DND-41 (cell line): ENCODE results near the gene MPL.
"Not testable (repeated sequence)": the region's sequence is repeated elsewhere in the genome, so short reads cannot be mapped to it uniquely, and the experiment has no call there.

Source experiments
- ATAC-seq: fragments of 200-7000 bp; cut with Tn5 transposase; 3 replicates; pipeline ENCODE4 v1.9.1; 2021; ENCODE audit warnings: low read depth; ENCODE audit not compliant: insufficient read depth
- DNase-seq: peaks from one replicate; pipeline ENCODE4 v3.0.0-alpha.2; 2020
- H2AFZ ChIP-seq: 2 replicates; pipeline ENCODE4 v1.6.0; 2012; ENCODE audit warnings: low read depth, low read length
- H3K27ac ChIP-seq: 2 replicates; pipeline ENCODE4 v1.5.1; 2012; ENCODE audit warnings: low read length, inconsistent platforms
- H3K27me3 ChIP-seq: fragments of 200-600 bp; sonication (generic); 2 replicates; pipeline ENCODE4 v1.6.0; 2012; ENCODE audit warnings: low read length, mild to moderate bottlenecking, inconsistent platforms; ENCODE audit not compliant: insufficient read depth, poor library complexity
- H3K36me3 ChIP-seq: 2 replicates; pipeline ENCODE4 v1.5.1; 2012; ENCODE audit warnings: low read length, inconsistent platforms; ENCODE audit not compliant: insufficient read depth
- H3K4me1 ChIP-seq: 2 replicates; pipeline ENCODE4 v1.5.1; 2012; ENCODE audit warnings: mild to moderate bottlenecking, low read length; ENCODE audit not compliant: insufficient read depth
- H3K4me2 ChIP-seq: 2 replicates; pipeline ENCODE4 v1.6.0; 2012; ENCODE audit warnings: mild to moderate bottlenecking, moderate library complexity, low read length, inconsistent platforms; ENCODE audit not compliant: insufficient read depth
- H3K4me3 ChIP-seq, 2 experiments: fragments of 200-600 bp in 1 of 2; shearing (Covaris generic) in 1 of 2; 2 replicates each; pipeline ENCODE4 v1.5.1; 2012 to 2016; ENCODE audit warnings: inconsistent platforms in 2 of 2, low read length in 2 of 2, mild to moderate bottlenecking in 2 of 2, low read depth in 1 of 2, moderate library complexity in 1 of 2
- H3K79me2 ChIP-seq: 2 replicates; pipeline ENCODE4 v1.6.0; 2012; ENCODE audit warnings: low read length, inconsistent platforms; ENCODE audit not compliant: insufficient read depth
- H3K9ac ChIP-seq: 2 replicates; pipeline ENCODE4 v1.6.0; 2012; ENCODE audit warnings: low read depth, mild to moderate bottlenecking, inconsistent platforms, low read length, moderate library complexity
- H3K9me3 ChIP-seq: 2 replicates; pipeline ENCODE4 v1.5.1; 2012; ENCODE audit warnings: low read length, moderate library complexity, mild to moderate bottlenecking, inconsistent platforms; ENCODE audit not compliant: insufficient read depth, severe bottlenecking
- H4K20me1 ChIP-seq: 2 replicates; pipeline ENCODE4 v1.6.0; 2012; ENCODE audit warnings: low read length; ENCODE audit not compliant: insufficient read depth
- EZH2 ChIP-seq: IDR thresholded peaks from 3 replicates; pipeline ENCODE4 v1.6.1; 2012; ENCODE audit warnings: borderline replicate concordance, low read depth, mild to moderate bottlenecking, moderate library complexity, low read length, inconsistent platforms; ENCODE audit not compliant: severe bottlenecking
- TF ChIP-seq, protein P1 (sequence below): IDR thresholded peaks from 2 replicates; pipeline ENCODE4 v1.5.1; 2012; ENCODE audit warnings: borderline replicate concordance, low read length, moderate library complexity, mild to moderate bottlenecking; ENCODE audit not compliant: poor library complexity, severe bottlenecking; ENCODE audit errors: extremely low read depth

Gene MPL

DNA sequence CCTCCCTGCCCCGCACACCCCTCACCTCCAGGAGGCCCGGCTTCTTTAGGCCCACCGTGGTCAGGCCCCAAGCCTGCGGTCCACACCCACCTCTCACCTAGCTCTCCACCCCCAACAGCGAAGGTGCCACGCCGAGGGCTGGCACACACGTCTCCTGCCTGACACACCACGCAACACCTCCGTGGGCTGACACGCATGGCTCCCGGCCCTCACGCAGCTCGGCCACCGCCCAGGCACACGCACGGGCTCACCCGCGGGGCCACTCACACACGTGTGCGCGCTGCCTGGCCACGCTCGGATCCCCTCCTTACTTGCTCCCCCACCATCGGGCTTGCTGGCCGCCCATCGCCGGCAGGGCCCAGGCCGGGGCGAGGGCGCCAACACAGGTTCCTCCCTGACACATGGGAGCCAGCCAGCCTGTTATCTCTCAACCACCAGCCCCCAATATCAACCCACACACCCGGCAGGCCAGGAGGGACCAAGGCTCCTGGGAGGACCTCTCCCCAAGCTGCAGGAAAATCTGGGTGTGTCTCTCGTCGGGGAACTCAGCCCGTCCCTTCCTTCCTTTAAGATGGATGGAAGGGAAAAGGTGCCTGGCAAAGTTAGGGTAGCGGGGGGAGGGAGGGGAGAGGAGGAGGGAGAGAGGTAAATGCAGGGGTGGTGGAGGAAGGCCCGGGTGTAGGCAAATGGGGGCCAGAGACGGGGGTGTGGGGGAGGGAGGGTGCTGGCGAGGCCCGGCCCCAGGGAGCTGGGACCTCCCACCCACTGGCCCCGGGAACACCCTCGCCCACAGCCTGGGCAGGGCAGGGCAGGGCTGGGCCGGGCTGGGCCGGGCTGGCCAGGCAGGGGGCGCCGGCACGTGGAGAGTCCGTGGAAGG is 29.6 kb downstream of the MPL start:
- Histone ChIP-seq H2AFZ (peak overlapping the region; percentile 67), H3K4me2 (peak overlapping the region; percentile 96), H3K9ac (peak overlapping the region; percentile 77), H3K27ac (peak overlapping the region; percentile 90), H3K4me3 (peak overlapping the region; percentile 82 to 87), H4K20me1 (peaks cover 4% of the 10 kb centered on the region; the same call in 1 of the 2 replicates), H3K27me3 (no peaks in the 10 kb centered on the region), H3K9me3 (no peaks in the 10 kb centered on the region), H3K36me3 (peaks cover 38% of the 10 kb centered on the region), H3K79me2 (peaks cover 37% of the 10 kb centered on the region), H3K4me1 (peaks cover 26% of the 10 kb centered on the region)
- ATAC-seq, result peak; percentile 62
- peak; percentile 60 for DNase-seq
- no peak for TF ChIP-seq EZH2

DNA sequence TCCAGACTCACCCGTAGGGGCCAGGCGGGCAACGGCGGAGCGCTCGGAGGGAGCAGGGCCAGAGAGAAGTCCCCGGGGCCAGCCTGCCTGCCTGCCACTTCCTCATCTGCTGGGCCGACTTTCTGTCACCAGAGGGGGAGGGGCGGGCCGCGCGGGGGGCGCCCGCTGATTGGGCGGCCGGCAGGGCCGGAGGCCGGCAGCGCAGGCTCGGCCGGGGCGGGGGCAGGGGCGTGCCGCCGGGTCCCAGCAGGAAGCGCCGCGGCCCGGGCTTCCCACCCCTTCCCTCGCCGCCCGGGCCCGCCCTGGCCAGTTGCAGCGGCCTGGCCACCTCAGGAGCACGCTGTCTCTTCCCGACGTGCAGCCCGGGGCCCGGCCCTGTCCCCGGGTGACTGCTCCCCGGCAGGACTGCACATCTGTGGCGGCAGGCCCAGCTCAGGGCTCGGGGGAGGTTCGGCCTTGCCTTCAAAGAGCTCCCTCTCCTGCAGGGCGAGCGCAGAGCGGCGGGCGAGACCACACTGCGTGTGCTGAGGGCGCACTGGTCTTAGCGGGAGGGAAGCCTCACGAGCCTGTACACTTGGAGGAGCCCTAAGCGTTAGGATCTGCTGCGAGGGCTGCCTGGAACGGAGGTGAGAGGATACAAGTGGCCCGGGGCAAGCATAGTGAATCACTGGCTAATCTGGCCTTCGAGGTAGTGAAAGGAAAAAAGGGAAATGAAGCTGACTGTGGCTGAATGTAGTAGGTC is 30.5 kb downstream of the MPL start, which contains the start of gene ELOVL1:
TSS of gene ELOVL1 (minus strand) at position 108 of the 742 bp plus-strand sequence. CDS start 2,402 bp downstream, outside the sequence.
- Histone ChIP-seq H3K4me2 (peak within 1 kb of the TSS; percentile 96), H3K79me2 (peaks cover 37% of the 10 kb centered on the region)

DNA sequence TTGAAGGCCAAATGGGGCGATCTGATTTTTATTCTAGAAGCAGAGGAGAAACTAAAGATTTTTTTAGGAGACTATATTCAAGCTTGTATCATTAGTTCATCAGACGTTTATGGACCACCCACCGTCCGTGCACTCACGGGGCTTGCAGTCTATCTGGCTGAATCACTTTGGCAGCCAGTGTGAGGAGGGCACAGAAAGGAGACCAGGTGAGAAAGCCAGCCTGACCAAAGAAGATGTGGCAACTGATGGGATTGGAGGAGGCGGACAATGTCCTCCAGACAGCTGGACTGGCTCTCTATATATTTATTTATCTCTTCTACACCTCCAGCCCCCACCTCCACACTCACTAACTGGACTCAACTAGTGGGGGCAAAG is 31.0 kb downstream of the MPL start:
- Histone ChIP-seq H4K20me1 (peaks cover 4% of the 10 kb centered on the region; the same call in 1 of the 2 replicates), H3K4me3 (peak overlapping the region; percentile 60 to 87), H3K4me1 (peaks cover 26% of the 10 kb centered on the region), H3K27ac (peak overlapping the region; percentile 90), H3K9me3 (no peaks in the 10 kb centered on the region), H2AFZ (peak overlapping the region; percentile 85), H3K79me2 (peaks cover 37% of the 10 kb centered on the region), H3K27me3 (no peaks in the 10 kb centered on the region), H3K4me2 (peak overlapping the region; percentile 96), H3K9ac (peak overlapping the region; percentile 77), H3K36me3 (peaks cover 25% of the 10 kb centered on the region)
- DNase-seq, result no peak
- ATAC-seq, result no peak
- TF ChIP-seq, protein P1, sequence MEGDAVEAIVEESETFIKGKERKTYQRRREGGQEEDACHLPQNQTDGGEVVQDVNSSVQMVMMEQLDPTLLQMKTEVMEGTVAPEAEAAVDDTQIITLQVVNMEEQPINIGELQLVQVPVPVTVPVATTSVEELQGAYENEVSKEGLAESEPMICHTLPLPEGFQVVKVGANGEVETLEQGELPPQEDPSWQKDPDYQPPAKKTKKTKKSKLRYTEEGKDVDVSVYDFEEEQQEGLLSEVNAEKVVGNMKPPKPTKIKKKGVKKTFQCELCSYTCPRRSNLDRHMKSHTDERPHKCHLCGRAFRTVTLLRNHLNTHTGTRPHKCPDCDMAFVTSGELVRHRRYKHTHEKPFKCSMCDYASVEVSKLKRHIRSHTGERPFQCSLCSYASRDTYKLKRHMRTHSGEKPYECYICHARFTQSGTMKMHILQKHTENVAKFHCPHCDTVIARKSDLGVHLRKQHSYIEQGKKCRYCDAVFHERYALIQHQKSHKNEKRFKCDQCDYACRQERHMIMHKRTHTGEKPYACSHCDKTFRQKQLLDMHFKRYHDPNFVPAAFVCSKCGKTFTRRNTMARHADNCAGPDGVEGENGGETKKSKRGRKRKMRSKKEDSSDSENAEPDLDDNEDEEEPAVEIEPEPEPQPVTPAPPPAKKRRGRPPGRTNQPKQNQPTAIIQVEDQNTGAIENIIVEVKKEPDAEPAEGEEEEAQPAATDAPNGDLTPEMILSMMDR, result no peak
- TF ChIP-seq EZH2, result no peak

More for the DNA sequence above, 30.5 kb downstream of the MPL start, which contains the start of gene ELOVL1:
- Histone ChIP-seq H2AFZ (peak within 1 kb of the TSS; percentile 85), H3K9me3 (no peaks in the 10 kb centered on the region), H4K20me1 (peaks cover 4% of the 10 kb centered on the region; the same call in 1 of the 2 replicates), H3K4me3 (peak within 1 kb of the TSS; percentile 82 to 87), H3K9ac (peak within 1 kb of the TSS; percentile 77), H3K27ac (peak within 1 kb of the TSS; percentile 90), H3K27me3 (no peaks in the 10 kb centered on the region), H3K4me1 (peaks cover 26% of the 10 kb centered on the region), H3K36me3 (peaks cover 31% of the 10 kb centered on the region)
- peak; percentile 91 for DNase-seq
- peak; percentile 80 for ATAC-seq
- TF ChIP-seq, protein P1, result peak; percentile 56
- no peak for TF ChIP-seq EZH2

DNA sequence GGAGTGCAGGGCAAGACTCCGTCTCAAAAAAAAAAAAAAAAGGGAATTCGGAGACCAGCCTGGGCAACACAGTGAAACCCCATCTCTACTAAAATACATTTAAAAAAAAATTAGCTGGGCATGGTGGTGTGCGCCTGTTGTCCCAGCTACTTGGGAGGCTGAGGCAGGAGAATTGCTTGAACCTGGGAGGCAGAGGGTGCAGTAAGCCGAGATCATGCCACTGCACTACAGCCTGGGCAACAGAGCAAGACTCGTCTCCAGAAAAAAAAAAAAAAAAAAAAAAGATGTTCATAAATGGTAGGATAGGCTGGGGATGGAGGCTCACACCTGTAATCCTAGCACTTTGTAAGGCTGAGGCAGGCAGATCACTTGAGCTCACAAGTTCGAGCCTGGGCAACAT is 32.2 kb downstream of the MPL start:
- not testable (repeated sequence) for ATAC-seq, DNase-seq, H3K27me3 ChIP-seq, H3K4me3 ChIP-seq, H3K9me3 ChIP-seq, H4K20me1 ChIP-seq, H3K4me2 ChIP-seq, H3K27ac ChIP-seq, H2AFZ ChIP-seq, H3K9ac ChIP-seq
- peaks cover 26% of the 10 kb centered on the region for H3K4me1 ChIP-seq
- peaks cover 14% of the 10 kb centered on the region for H3K36me3 ChIP-seq
- H3K79me2 ChIP-seq, result peaks cover 37% of the 10 kb centered on the region
